Ascending aorta (tissue), 2 donors: Measurements from ENCODE around the gene HOXC6. TPM values are rescaled to one million over a fixed set of nuclear protein-coding genes. Genes with fewer than 3 reads are reported as not detected.

Experiments
- DNase-seq, 2 donors: peaks; one replicate each; pipeline ENCODE4 v3.0.0-alpha.2; 2019; ENCODE audit warnings: low spot score in 2 of 2
- H3K27ac ChIP-seq, 2 donors: fragments of 200-600 bp; sonication (generic); one replicate each; pipeline ENCODE4 v1.5.1; 2016 to 2017; ENCODE audit warnings: mild to moderate bottlenecking in 1 of 2
- H3K27me3 ChIP-seq: fragments of 200-600 bp; sonication (generic); one replicate; pipeline ENCODE4 v1.5.1; 2017
- H3K36me3 ChIP-seq, 2 donors: fragments of 200-600 bp; sonication (generic); one replicate each; pipeline ENCODE4 v1.5.1; 2016
- H3K4me1 ChIP-seq, 2 donors: fragments of 200-600 bp; sonication (generic); one replicate each; pipeline ENCODE4 v1.5.1; 2016 to 2017; ENCODE audit warnings: mild to moderate bottlenecking in 1 of 2
- H3K4me3 ChIP-seq, 2 donors: fragments of 200-600 bp; sonication (generic); one replicate each; pipeline ENCODE4 v1.5.1; 2016 to 2017; ENCODE audit warnings: mild to moderate bottlenecking in 1 of 2
- H3K9me3 ChIP-seq, 2 donors: fragments of 200-600 bp; sonication (generic); one replicate each; pipeline ENCODE4 v1.5.1; 2016
- intact Hi-C: fragments of 100-400 bp; cut with DNase I; formaldehyde crosslinking; loops from one replicate; pipeline ENCODE4 v1.15.1; 2023
- total RNA-seq: library from RNA; depleted of rRNA; stranded (reverse); fragments of >200 nt; gene quantifications from one replicate; pipeline ENCODE4 v1.1.0, GENCODE V29; 2016
- TF ChIP-seq, protein P1 (sequence below), 3 experiments: fragments of 200-600 bp in 2 of 3; fragments of 450-650 bp in 1 of 3; sonication (generic) in 2 of 3; IDR thresholded peaks; one replicate each; pipeline ENCODE4 v1.5.1; 2016 to 2019; ENCODE audit warnings: antibody characterized with exemption in 3 of 3, mild to moderate bottlenecking in 1 of 3, moderate library complexity in 1 of 3

Gene HOXC6
- total RNA-seq, 1 donor from 2014 or later, result 7.6 TPM

DNA sequence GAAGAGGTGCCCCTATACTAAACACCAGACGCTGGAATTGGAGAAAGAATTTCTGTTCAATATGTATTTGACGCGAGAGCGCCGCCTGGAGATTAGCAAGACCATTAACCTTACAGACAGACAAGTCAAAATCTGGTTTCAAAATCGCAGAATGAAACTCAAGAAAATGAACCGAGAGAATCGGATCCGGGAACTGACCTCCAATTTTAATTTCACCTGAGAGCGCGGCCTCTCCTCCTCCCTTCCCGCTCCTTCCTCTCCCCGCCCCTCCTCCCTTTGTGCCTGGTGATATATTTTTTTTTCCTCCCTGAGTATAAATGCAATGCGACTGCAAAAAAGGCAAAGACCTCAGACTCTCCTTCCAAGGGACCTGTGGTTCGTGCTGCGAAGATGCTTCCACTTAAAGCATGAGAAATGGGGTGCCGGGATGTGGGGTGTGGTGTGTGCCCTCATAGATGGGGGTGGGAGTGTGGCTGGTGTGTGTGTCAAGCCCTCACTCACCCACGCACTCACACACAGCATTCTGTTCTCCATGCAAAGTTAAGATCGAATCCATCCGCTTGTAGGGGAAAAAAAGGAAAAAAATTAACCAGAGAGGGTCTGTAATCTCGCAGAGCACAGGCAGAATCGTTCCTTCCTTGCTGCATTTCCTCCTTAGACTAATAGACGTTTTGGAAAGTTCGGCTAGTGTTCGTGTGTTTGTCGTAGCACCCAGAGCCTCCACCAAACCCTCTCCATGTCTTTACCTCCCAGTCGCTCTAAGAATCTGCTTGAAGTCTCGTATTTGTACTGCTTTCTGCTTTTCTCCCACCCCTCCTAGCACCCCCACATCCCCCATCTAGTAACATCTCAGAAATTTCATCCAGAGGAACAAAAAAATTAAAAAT is 38.8 kb upstream of the HOXC6 start:
- no peaks in the 10 kb centered on the region for H3K36me3 ChIP-seq
- peaks cover 11 to 19% of the 10 kb centered on the region in 2 donors for H3K4me1 ChIP-seq
- intact Hi-C loops, result no loop called here
- no peak overlapping the region for H3K27ac ChIP-seq
- H3K27me3 ChIP-seq, result peaks cover 64% of the 10 kb centered on the region
- TF ChIP-seq, protein P1, sequence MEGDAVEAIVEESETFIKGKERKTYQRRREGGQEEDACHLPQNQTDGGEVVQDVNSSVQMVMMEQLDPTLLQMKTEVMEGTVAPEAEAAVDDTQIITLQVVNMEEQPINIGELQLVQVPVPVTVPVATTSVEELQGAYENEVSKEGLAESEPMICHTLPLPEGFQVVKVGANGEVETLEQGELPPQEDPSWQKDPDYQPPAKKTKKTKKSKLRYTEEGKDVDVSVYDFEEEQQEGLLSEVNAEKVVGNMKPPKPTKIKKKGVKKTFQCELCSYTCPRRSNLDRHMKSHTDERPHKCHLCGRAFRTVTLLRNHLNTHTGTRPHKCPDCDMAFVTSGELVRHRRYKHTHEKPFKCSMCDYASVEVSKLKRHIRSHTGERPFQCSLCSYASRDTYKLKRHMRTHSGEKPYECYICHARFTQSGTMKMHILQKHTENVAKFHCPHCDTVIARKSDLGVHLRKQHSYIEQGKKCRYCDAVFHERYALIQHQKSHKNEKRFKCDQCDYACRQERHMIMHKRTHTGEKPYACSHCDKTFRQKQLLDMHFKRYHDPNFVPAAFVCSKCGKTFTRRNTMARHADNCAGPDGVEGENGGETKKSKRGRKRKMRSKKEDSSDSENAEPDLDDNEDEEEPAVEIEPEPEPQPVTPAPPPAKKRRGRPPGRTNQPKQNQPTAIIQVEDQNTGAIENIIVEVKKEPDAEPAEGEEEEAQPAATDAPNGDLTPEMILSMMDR (IDR thresholded peaks at IDR 0.05), result peak in 2 of 3 experiments; percentile 6 to 28
- H3K4me3 ChIP-seq, result no peak overlapping the region
- H3K9me3 ChIP-seq, result no peaks in the 10 kb centered on the region
- no peak for DNase-seq

DNA sequence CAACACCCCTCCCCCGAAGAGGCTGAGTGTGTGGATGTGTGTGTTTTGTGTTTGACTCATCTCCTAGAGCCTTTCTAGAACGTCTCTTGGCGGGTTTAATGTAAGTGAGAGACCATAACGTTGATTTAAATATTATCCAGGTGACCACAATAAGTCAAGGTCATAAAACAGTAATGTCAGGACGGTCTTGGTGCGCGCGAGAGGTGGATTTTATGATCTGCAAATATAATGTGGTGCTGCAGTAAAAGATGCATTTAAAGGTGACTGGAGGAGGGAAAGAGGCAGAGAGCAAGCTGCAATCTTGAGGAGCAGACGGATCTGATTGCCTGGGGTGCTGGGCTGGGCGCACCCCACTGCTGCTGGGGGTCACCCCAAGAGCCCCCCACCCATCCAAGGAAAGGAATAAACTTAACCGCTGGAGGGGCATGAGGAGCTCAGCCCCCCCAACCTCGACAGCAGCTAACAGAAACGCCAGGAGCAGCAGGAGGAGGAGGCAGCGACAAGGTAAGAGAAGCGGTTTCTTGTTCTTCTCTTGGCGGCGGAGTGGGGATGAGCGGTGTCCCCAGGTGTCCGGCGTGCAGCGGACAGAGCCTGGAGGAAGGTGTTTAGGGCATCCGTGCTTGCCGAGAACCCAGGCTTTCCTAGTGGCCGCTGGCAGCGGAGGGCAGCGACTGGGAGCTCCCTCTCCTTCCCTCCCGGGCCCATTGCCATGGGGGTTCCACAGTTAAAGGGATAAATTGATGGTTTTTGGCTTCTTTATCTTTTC is 37.7 kb upstream of the HOXC6 start:
- no peak for DNase-seq
- Histone ChIP-seq H3K36me3 (no peaks in the 10 kb centered on the region), H3K27me3 (peaks cover 66% of the 10 kb centered on the region), H3K9me3 (no peaks in the 10 kb centered on the region), H3K4me3 (no peak overlapping the region), H3K27ac (no peak overlapping the region), H3K4me1 (peaks cover 17 to 23% of the 10 kb centered on the region in 2 donors)
- TF ChIP-seq, protein P1 (IDR thresholded peaks at IDR 0.05), result no peak
- intact Hi-C loops, result no loop called here

DNA sequence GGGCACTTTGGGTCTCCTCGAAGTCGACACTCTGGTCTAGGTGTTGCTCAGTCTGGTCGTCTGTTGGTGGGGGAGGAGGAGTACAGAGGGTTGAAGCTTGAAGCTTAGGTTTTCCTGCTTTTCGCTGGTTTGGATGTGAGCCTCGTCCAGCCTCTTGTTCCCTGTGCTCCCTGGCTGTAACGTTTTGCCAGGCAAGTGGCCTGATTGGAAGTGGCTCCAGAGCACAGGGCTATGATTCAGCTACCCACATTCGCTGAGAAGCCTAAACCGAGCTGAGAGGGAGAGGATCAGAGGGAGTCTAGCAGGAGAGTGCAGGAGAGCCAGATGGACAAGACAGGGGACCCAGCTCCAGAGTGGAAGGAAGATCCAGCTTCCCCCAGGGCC is 37.2 kb upstream of the HOXC6 start:
- Histone ChIP-seq H3K4me3 (no peak overlapping the region), H3K27me3 (peaks cover 62% of the 10 kb centered on the region), H3K9me3 (no peaks in the 10 kb centered on the region), H3K27ac (no peak overlapping the region), H3K4me1 (peaks cover 14 to 17% of the 10 kb centered on the region in 2 donors), H3K36me3 (no peaks in the 10 kb centered on the region)
- intact Hi-C loops, result no loop called here
- DNase-seq, result no peak
- TF ChIP-seq, protein P1 (IDR thresholded peaks at IDR 0.05), result no peak

DNA sequence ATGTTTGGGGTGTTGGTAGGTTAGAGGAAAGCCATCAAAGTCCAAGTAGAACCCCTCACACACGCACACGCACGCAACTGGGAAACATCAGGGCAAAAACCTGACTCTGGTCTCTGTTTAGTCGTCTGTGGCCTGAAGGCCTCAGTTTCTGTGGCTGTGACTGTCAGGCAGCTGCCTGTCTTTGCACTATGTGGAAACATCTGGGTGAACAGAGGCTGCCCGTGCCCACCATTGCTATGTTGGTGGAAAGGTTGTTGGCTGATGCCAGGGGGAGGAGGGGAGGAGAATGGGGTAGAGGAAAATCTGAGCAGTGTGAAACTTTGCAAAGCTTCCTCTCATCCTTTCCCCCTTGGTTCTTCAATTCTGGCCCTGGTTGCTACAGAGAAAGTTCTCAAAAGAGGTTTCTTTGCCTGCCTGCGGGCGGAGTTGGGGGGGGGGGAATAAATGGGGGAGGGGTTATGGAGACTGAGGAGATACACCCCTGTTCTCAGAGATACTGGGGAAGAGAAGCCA is 35.8 kb upstream of the HOXC6 start:
- DNase-seq, result no peak
- no peak overlapping the region for H3K27ac ChIP-seq
- intact Hi-C loops, result no loop called here
- H3K4me1 ChIP-seq, result peaks cover 11 to 14% of the 10 kb centered on the region in 2 donors
- H3K9me3 ChIP-seq, result no peaks in the 10 kb centered on the region
- H3K27me3 ChIP-seq, result peaks cover 49% of the 10 kb centered on the region
- no peak overlapping the region for H3K4me3 ChIP-seq
- TF ChIP-seq, protein P1 (IDR thresholded peaks at IDR 0.05), result no peak
- no peaks in the 10 kb centered on the region for H3K36me3 ChIP-seq

DNA sequence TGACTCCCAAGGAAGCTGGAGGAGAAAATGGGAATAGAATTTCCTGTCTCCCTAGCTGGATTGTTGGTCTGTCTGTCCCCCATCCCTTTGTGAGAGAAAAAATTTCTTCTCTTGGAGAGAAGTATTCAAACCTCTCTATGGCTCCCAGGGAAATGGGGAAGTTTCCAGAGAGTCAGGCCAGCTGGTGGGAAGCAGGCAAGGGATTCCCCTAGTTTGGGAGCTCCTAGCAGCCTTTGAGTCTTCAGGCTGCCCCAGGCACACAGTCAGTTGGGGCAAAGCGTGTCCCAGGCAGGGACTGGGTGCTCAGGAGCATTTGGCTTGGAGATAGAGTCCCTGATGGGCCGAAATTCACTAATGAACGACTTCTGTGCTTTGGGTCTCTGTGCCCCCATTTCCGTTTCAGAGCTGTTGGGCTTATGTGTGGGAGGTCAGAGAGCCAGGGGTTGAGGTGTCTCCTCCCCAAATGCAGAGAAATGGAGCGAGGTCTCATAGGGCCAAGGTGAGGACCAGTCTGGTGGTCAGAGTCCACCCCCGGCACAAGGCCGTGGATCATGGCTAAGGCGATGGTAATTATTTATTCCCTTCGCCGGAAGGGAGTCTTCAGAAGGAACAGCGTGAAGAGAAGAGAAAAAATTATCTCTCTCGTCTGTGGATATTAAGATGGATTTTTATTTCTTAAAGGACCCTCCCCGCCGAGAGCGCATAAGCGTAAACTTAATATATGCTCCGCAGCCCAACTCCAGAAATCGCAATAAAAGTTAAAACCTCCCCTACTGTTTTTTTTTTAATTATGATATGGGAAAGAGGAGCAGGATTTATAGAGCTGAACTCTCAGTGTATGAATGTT is 34.9 kb upstream of the HOXC6 start:
- Histone ChIP-seq H3K4me3 (no peak overlapping the region), H3K27me3 (peaks cover 51% of the 10 kb centered on the region)
- intact Hi-C loops, result no loop called here

More for the DNA sequence above, 34.9 kb upstream of the HOXC6 start:
- Histone ChIP-seq H3K27ac (no peak overlapping the region), H3K36me3 (no peaks in the 10 kb centered on the region), H3K9me3 (no peaks in the 10 kb centered on the region), H3K4me1 (peaks cover 11 to 14% of the 10 kb centered on the region in 2 donors)
- TF ChIP-seq, protein P1 (IDR thresholded peaks at IDR 0.05), result no peak
- no peak for DNase-seq
